Measurements from ENCODE around the gene ITGA2B.

The ITGA2B gene

GRCh38 chr17:44389281-44389680 is at the start of gene ITGA2B:
Gene ITGA2B (minus strand): TSS chr17:44389649. CDS start chr17:44389473, 176 bp downstream.
- H3K27me3 ChIP-seq (replicated peaks; ENCODE audit: control insufficient read depth, insufficient read depth, low read length) = peaks cover 8% of the 10 kb centered on the region
- H3K9ac ChIP-seq (ENCODE audit: low read length) = no peak within 1 kb of the TSS
- H3K4me3 ChIP-seq (ENCODE audit: low read length) = no peak within 1 kb of the TSS
- no peaks in the 10 kb centered on the region for H3K4me1 ChIP-seq (ENCODE audit: control insufficient read depth, insufficient read depth, low read length)
- H3K36me3 ChIP-seq (ENCODE audit: control insufficient read depth, insufficient read depth, low read length, severe bottlenecking) = no peaks in the 10 kb centered on the region
- no peaks in the 10 kb centered on the region for H3K9me3 ChIP-seq (ENCODE audit: control insufficient read depth, low read length)
- DNase-seq (ENCODE audit: low read depth) = no peak

GRCh38 chr17:44439168-44439567 is 49.7 kb upstream of the ITGA2B start:
- H3K4me1 ChIP-seq (ENCODE audit: control insufficient read depth, insufficient read depth, low read length) = peaks cover 14% of the 10 kb centered on the region
- no peaks in the 10 kb centered on the region for H3K9me3 ChIP-seq (ENCODE audit: control insufficient read depth, low read length)
- H3K9ac ChIP-seq (ENCODE audit: low read length) = no peak overlapping the region
- H3K27me3 ChIP-seq (replicated peaks; ENCODE audit: control insufficient read depth, insufficient read depth, low read length) = no peaks in the 10 kb centered on the region
- peaks cover 11% of the 10 kb centered on the region for H3K36me3 ChIP-seq (ENCODE audit: control insufficient read depth, insufficient read depth, low read length, severe bottlenecking)
- no peak for DNase-seq (ENCODE audit: low read depth)
- H3K4me3 ChIP-seq (ENCODE audit: low read length) = no peak overlapping the region

- Histone ChIP-seq H3K4me3 (ENCODE audit: low read length) (no peak overlapping the region), H3K4me1 (ENCODE audit: control insufficient read depth, insufficient read depth, low read length) (peaks cover 14% of the 10 kb centered on the region), H3K9ac (ENCODE audit: low read length) (no peak overlapping the region), H3K9me3 (ENCODE audit: control insufficient read depth, low read length) (no peaks in the 10 kb centered on the region), H3K36me3 (ENCODE audit: control insufficient read depth, insufficient read depth, low read length, severe bottlenecking) (peaks cover 14% of the 10 kb centered on the region), H3K27me3 (replicated peaks; ENCODE audit: control insufficient read depth, insufficient read depth, low read length) (no peaks in the 10 kb centered on the region)
- no peak for DNase-seq (ENCODE audit: low read depth)
These were observed 49.2 kb upstream of the ITGA2B start for GRCh38 chr17:44438636-44439035.

GRCh38 chr17:44436336-44436735 is 46.9 kb upstream of the ITGA2B start:
- peaks cover 36% of the 10 kb centered on the region for H3K36me3 ChIP-seq (ENCODE audit: control insufficient read depth, insufficient read depth, low read length, severe bottlenecking)
- H3K27me3 ChIP-seq (replicated peaks; ENCODE audit: control insufficient read depth, insufficient read depth, low read length) = no peaks in the 10 kb centered on the region
- no peak for DNase-seq (ENCODE audit: low read depth)
- no peak overlapping the region for H3K9ac ChIP-seq (ENCODE audit: low read length)
- peaks cover 14% of the 10 kb centered on the region for H3K4me1 ChIP-seq (ENCODE audit: control insufficient read depth, insufficient read depth, low read length)
- no peaks in the 10 kb centered on the region for H3K9me3 ChIP-seq (ENCODE audit: control insufficient read depth, low read length)
- no peak overlapping the region for H3K4me3 ChIP-seq (ENCODE audit: low read length)

- Histone ChIP-seq H3K36me3 (ENCODE audit: control insufficient read depth, insufficient read depth, low read length, severe bottlenecking) (peaks cover 50% of the 10 kb centered on the region), H3K4me3 (ENCODE audit: low read length) (no peak overlapping the region), H3K4me1 (ENCODE audit: control insufficient read depth, insufficient read depth, low read length) (no peaks in the 10 kb centered on the region), H3K27me3 (replicated peaks; ENCODE audit: control insufficient read depth, insufficient read depth, low read length) (no peaks in the 10 kb centered on the region), H3K9me3 (ENCODE audit: control insufficient read depth, low read length) (no peaks in the 10 kb centered on the region), H3K9ac (ENCODE audit: low read length) (no peak overlapping the region)
- no peak for DNase-seq (ENCODE audit: low read depth)
These were observed 43.1 kb upstream of the ITGA2B start for GRCh38 chr17:44432254-44433157.

GRCh38 chr17:44424828-44425461 is 35.5 kb upstream of the ITGA2B start:
- no peaks in the 10 kb centered on the region for H3K27me3 ChIP-seq (replicated peaks; ENCODE audit: control insufficient read depth, insufficient read depth, low read length)
- no peak overlapping the region for H3K4me3 ChIP-seq (ENCODE audit: low read length)
- no peaks in the 10 kb centered on the region for H3K9me3 ChIP-seq (ENCODE audit: control insufficient read depth, low read length)
- no peak for DNase-seq (ENCODE audit: low read depth)
- no peaks in the 10 kb centered on the region for H3K4me1 ChIP-seq (ENCODE audit: control insufficient read depth, insufficient read depth, low read length)
- H3K9ac ChIP-seq (ENCODE audit: low read length) = no peak overlapping the region
- H3K36me3 ChIP-seq (ENCODE audit: control insufficient read depth, insufficient read depth, low read length, severe bottlenecking) = peaks cover 52% of the 10 kb centered on the region

GRCh38 chr17:44417553-44417952 is 28.1 kb upstream of the ITGA2B start:
- Histone ChIP-seq H3K9me3 (ENCODE audit: control insufficient read depth, low read length) (no peaks in the 10 kb centered on the region), H3K9ac (ENCODE audit: low read length) (no peak overlapping the region), H3K36me3 (ENCODE audit: control insufficient read depth, insufficient read depth, low read length, severe bottlenecking) (peaks cover 15% of the 10 kb centered on the region), H3K4me1 (ENCODE audit: control insufficient read depth, insufficient read depth, low read length) (peaks cover 41% of the 10 kb centered on the region), H3K27me3 (replicated peaks; ENCODE audit: control insufficient read depth, insufficient read depth, low read length) (no peaks in the 10 kb centered on the region), H3K4me3 (ENCODE audit: low read length) (no peak overlapping the region)
- DNase-seq (ENCODE audit: low read depth) = peak; percentile 42

GRCh38 chr17:44416558-44417289 is 27.3 kb upstream of the ITGA2B start:
- Histone ChIP-seq H3K4me1 (ENCODE audit: control insufficient read depth, insufficient read depth, low read length) (peaks cover 41% of the 10 kb centered on the region), H3K9ac (ENCODE audit: low read length) (peak overlapping the region; percentile 40), H3K36me3 (ENCODE audit: control insufficient read depth, insufficient read depth, low read length, severe bottlenecking) (peaks cover 10% of the 10 kb centered on the region), H3K4me3 (ENCODE audit: low read length) (peak overlapping the region; percentile 16), H3K27me3 (replicated peaks; ENCODE audit: control insufficient read depth, insufficient read depth, low read length) (no peaks in the 10 kb centered on the region), H3K9me3 (ENCODE audit: control insufficient read depth, low read length) (no peaks in the 10 kb centered on the region)
- DNase-seq (ENCODE audit: low read depth) = no peak

- H3K4me3 ChIP-seq (ENCODE audit: low read length) = no peak overlapping the region
- peaks cover 4% of the 10 kb centered on the region for H3K36me3 ChIP-seq (ENCODE audit: control insufficient read depth, insufficient read depth, low read length, severe bottlenecking)
- no peak overlapping the region for H3K9ac ChIP-seq (ENCODE audit: low read length)
- no peaks in the 10 kb centered on the region for H3K9me3 ChIP-seq (ENCODE audit: control insufficient read depth, low read length)
- peaks cover 41% of the 10 kb centered on the region for H3K4me1 ChIP-seq (ENCODE audit: control insufficient read depth, insufficient read depth, low read length)
- no peaks in the 10 kb centered on the region for H3K27me3 ChIP-seq (replicated peaks; ENCODE audit: control insufficient read depth, insufficient read depth, low read length)
- no peak for DNase-seq (ENCODE audit: low read depth)
These were observed 25.1 kb upstream of the ITGA2B start for GRCh38 chr17:44414394-44415155.

- Histone ChIP-seq H3K36me3 (ENCODE audit: control insufficient read depth, insufficient read depth, low read length, severe bottlenecking) (peaks cover 8% of the 10 kb centered on the region), H3K9ac (ENCODE audit: low read length) (no peak overlapping the region), H3K27me3 (replicated peaks; ENCODE audit: control insufficient read depth, insufficient read depth, low read length) (no peaks in the 10 kb centered on the region), H3K9me3 (ENCODE audit: control insufficient read depth, low read length) (no peaks in the 10 kb centered on the region), H3K4me1 (ENCODE audit: control insufficient read depth, insufficient read depth, low read length) (peaks cover 10% of the 10 kb centered on the region), H3K4me3 (ENCODE audit: low read length) (no peak overlapping the region)
- DNase-seq (ENCODE audit: low read depth) = no peak
These were observed 20.0 kb upstream of the ITGA2B start for GRCh38 chr17:44409309-44410028.

Data from adipocyte (in vitro differentiated cells).